ENCODE data around the gene PFKFB1. TPM values are rescaled to one million over a fixed set of nuclear protein-coding genes. Genes with fewer than 3 reads are reported as not detected.
A peak's percentile ranks its signal among the peaks of the same experiment; 100 is the strongest.

The PFKFB1 gene
- total RNA-seq, 5 donors from 2014 or later (not counting 1 experiment from before 2014, with no cell fraction given), result 0.18 to 1.4 (median 0.61) TPM

DNA sequence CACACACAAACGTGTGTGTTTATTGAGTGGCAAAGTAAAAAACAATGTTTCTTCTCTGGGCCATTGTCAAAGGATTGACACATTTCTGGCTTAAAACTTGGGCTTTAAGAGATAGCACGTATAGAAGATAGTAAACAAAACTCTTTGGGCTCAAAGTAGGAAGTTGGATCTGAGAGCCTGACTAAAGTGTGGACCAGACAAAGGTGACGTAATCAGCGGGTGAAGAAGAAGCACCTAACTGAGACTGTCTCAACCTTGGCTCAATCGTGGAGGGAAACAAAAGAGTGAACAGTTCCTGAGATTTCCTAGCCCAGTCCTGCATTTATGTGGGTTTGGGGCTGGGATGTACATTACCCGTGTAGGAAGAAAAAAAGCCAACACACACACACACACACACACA is 13.7 kb downstream of the PFKFB1 start:
- H3K4me1 Mint-ChIP-seq, result no peaks in the 10 kb centered on the region
- no CpG with 5 or more reads among the region's 6 CpGs for whole genome bisulfite sequencing (ENCODE audit: insufficient coverage)
- Histone ChIP-seq H3K4me1 (ENCODE audit: control insufficient read depth in 1 of 2, extremely low read depth in 1 of 2, insufficient read depth in 2 of 2, low read length in 2 of 2) (no peaks in the 10 kb centered on the region), H3K4me3 (ENCODE audit: control insufficient read depth in 1 of 2, extremely low read depth in 1 of 2, low read length in 1 of 2) (no peak overlapping the region), H3K9me3 (no peaks in the 10 kb centered on the region), H3K27me3 (replicated peaks in 1 of 2; ENCODE audit: control insufficient read depth in 2 of 2, extremely low read depth in 1 of 2, insufficient read depth in 2 of 2, low read length in 1 of 2) (no peaks in the 10 kb centered on the region), H3K36me3 (ENCODE audit: control insufficient read depth in 2 of 2, extremely low read depth in 1 of 2, insufficient read depth in 1 of 2, low read length in 1 of 2) (no peaks in the 10 kb centered on the region), H3K27ac (ENCODE audit: low read length) (no peak overlapping the region)
- H3K27ac Mint-ChIP-seq, result no peak overlapping the region
- no peak overlapping the region for H3K4me3 Mint-ChIP-seq
- POLR2A ChIA-PET, result interaction anchor here (0.6 to 0.7 kb wide), 2 partner anchors 19 to 524 kb away, joined by 4 to 5 read pairs; no protein-coding TSS in a partner anchor
- CTCF ChIA-PET, result no interaction called here
- H3K9me3 Mint-ChIP-seq, result no peaks in the 10 kb centered on the region
- H3K36me3 Mint-ChIP-seq, result no peaks in the 10 kb centered on the region
- H3K27me3 Mint-ChIP-seq, result peaks cover 0 to 24% of the 10 kb centered on the region in 2 donors
- DNase-seq (no peak), ATAC-seq (replicated peaks in 1 of 4) (no peak)

DNA sequence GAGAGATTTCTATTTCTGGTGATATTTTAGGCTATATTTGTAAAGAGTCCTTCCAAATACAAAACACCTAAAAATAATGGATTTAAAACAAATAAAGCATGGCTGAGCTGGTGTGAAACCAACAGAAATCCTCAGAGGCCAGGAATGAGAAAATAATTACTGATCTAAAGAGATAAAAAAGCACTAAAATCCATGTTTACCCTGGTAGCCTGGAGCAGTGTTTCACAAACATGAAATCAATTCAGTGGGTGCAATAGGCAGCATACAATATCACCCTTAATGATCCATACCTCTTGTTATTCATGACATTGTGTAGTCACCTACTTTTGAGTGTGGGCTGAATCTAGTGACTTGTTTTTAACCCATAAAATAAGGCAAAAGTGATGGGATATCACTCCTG is 14.6 kb downstream of the PFKFB1 start:
- no peak for ATAC-seq (replicated peaks in 1 of 4)
- H3K27me3 ChIP-seq (replicated peaks in 1 of 2; ENCODE audit: control insufficient read depth in 2 of 2, extremely low read depth in 1 of 2, insufficient read depth in 2 of 2, low read length in 1 of 2), result no peaks in the 10 kb centered on the region
- H3K4me3 ChIP-seq (ENCODE audit: control insufficient read depth in 1 of 2, extremely low read depth in 1 of 2, low read length in 1 of 2), result no peak overlapping the region
- no peak overlapping the region for H3K4me3 Mint-ChIP-seq
- no peaks in the 10 kb centered on the region for H3K9me3 Mint-ChIP-seq
- no peak for DNase-seq
- H3K27ac Mint-ChIP-seq, result no peak overlapping the region
- no peaks in the 10 kb centered on the region for H3K36me3 ChIP-seq (ENCODE audit: control insufficient read depth in 2 of 2, extremely low read depth in 1 of 2, insufficient read depth in 1 of 2, low read length in 1 of 2)
- no peak overlapping the region for H3K27ac ChIP-seq (ENCODE audit: low read length)
- H3K36me3 Mint-ChIP-seq, result no peaks in the 10 kb centered on the region
- no peaks in the 10 kb centered on the region for H3K4me1 Mint-ChIP-seq
- CTCF ChIA-PET, result no interaction called here
- POLR2A ChIA-PET, result no interaction called here
- no peaks in the 10 kb centered on the region for H3K9me3 ChIP-seq
- H3K27me3 Mint-ChIP-seq, result peaks cover 0 to 21% of the 10 kb centered on the region in 2 donors
- H3K4me1 ChIP-seq (ENCODE audit: control insufficient read depth in 1 of 2, extremely low read depth in 1 of 2, insufficient read depth in 2 of 2, low read length in 2 of 2), result no peaks in the 10 kb centered on the region

DNA sequence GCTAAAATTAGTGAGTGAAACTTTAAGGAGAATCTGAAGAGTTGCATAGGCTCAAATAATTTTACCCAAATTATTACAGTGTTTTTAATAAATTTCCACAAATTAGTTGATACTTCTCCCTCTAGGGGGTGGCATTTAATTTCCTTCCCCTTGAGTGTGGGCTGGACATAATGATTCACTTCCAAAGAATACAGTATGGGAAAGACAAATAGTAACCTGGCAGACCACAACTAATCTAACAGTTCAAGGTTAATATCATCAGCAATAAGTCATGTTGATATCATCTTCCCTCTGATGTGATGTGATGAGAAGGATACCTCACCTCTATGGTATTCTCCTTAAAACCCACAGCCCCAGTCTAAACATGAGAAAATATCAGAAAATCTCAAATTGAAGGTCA is 15.5 kb downstream of the PFKFB1 start:
- Mint-ChIP-seq H3K4me1 (no peaks in the 10 kb centered on the region), H3K4me3 (no peak overlapping the region), H3K27me3 (peaks cover 0 to 20% of the 10 kb centered on the region in 2 donors), H3K27ac (no peak overlapping the region), H3K9me3 (no peaks in the 10 kb centered on the region), H3K36me3 (no peaks in the 10 kb centered on the region)
- ATAC-seq (replicated peaks in 1 of 4), result no peak
- ChIA-PET CTCF (no interaction called here), POLR2A (no interaction called here)
- Histone ChIP-seq H3K27me3 (replicated peaks in 1 of 2; ENCODE audit: control insufficient read depth in 2 of 2, extremely low read depth in 1 of 2, insufficient read depth in 2 of 2, low read length in 1 of 2) (no peaks in the 10 kb centered on the region), H3K9me3 (peaks cover 4% of the 10 kb centered on the region), H3K4me1 (ENCODE audit: control insufficient read depth in 1 of 2, extremely low read depth in 1 of 2, insufficient read depth in 2 of 2, low read length in 2 of 2) (no peaks in the 10 kb centered on the region), H3K27ac (ENCODE audit: low read length) (no peak overlapping the region), H3K4me3 (ENCODE audit: control insufficient read depth in 1 of 2, extremely low read depth in 1 of 2, low read length in 1 of 2) (no peak overlapping the region), H3K36me3 (ENCODE audit: control insufficient read depth in 2 of 2, extremely low read depth in 1 of 2, insufficient read depth in 1 of 2, low read length in 1 of 2) (no peaks in the 10 kb centered on the region)
- no peak for DNase-seq

DNA sequence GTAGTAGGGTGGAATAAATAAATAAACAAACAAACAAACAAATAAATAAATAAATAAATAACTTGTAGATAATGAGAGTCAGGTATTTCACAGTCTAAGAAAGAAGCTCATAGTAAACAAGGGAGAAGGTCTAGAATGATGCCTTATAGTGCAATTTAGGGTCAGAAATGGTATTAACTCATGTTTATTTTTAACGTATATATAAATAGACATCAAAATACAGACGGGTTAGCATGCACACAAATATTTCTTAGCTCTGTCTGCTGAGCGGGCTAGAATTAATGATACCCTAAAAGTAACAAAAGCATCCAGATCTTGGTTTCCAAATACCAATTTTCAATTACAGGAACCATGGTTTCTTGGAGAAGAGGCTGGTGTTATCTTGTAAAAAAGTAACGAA is 16.6 kb downstream of the PFKFB1 start:
- ATAC-seq (replicated peaks in 1 of 4) (no peak), DNase-seq (no peak)
- Histone ChIP-seq H3K9me3 (peaks cover 4% of the 10 kb centered on the region), H3K4me3 (ENCODE audit: control insufficient read depth in 1 of 2, extremely low read depth in 1 of 2, low read length in 1 of 2) (no peak overlapping the region), H3K4me1 (ENCODE audit: control insufficient read depth in 1 of 2, extremely low read depth in 1 of 2, insufficient read depth in 2 of 2, low read length in 2 of 2) (no peaks in the 10 kb centered on the region), H3K27me3 (replicated peaks in 1 of 2; ENCODE audit: control insufficient read depth in 2 of 2, extremely low read depth in 1 of 2, insufficient read depth in 2 of 2, low read length in 1 of 2) (no peaks in the 10 kb centered on the region), H3K36me3 (ENCODE audit: control insufficient read depth in 2 of 2, extremely low read depth in 1 of 2, insufficient read depth in 1 of 2, low read length in 1 of 2) (no peaks in the 10 kb centered on the region), H3K27ac (ENCODE audit: low read length) (no peak overlapping the region)
- no peaks in the 10 kb centered on the region for H3K36me3 Mint-ChIP-seq
- H3K4me1 Mint-ChIP-seq, result no peaks in the 10 kb centered on the region
- WGBS (ENCODE audit: insufficient coverage), result no CpG with 5 or more reads among the region's 4 CpGs
- peaks cover 0 to 20% of the 10 kb centered on the region in 2 donors for H3K27me3 Mint-ChIP-seq
- no peak overlapping the region for H3K27ac Mint-ChIP-seq
- ChIA-PET POLR2A (no interaction called here), CTCF (no interaction called here)
- no peak overlapping the region for H3K4me3 Mint-ChIP-seq
- no peaks in the 10 kb centered on the region for H3K9me3 Mint-ChIP-seq

DNA sequence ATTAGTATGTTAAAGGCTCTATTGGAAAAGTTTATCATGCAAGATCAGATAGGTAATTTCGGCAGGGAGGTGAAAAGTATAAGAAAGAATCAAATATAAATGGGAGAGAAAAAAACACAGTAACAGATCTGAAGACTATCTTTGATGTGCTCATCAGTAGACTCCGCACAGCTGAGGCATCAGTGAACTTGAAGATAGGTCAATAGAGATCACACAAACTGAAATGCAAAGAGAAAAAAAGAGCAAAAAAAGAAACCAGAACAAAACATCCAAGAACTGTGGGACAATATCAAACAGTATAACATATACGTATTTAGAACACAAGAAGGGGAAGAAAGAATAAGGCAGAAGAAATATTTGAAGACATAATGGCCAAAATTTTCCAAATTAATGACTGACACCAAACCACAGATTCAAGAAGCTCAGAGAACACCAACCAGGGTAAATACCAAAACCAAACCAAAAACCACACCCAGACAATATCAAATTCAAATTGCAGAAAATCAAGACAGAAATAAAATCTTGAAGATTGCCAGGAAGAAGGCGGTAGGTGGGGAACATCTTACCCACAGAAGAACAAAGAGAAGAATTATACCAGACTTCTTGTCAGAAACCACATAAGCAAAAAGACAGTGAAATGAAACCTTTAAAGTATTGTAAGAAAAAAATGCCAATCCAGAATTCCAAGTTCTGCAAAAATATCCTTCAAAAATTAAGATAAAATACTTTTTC is 29.1 kb downstream of the PFKFB1 start:
- peak in 3 of 35 experiments; percentile 0 to 36 (median 4) for DNase-seq
- H3K36me3 Mint-ChIP-seq, result no peaks in the 10 kb centered on the region
- Histone ChIP-seq H3K36me3 (ENCODE audit: control insufficient read depth in 2 of 2, extremely low read depth in 1 of 2, insufficient read depth in 1 of 2, low read length in 1 of 2) (no peaks in the 10 kb centered on the region), H3K4me3 (ENCODE audit: control insufficient read depth in 1 of 2, extremely low read depth in 1 of 2, low read length in 1 of 2) (no peak overlapping the region), H3K9me3 (no peaks in the 10 kb centered on the region), H3K27me3 (replicated peaks in 1 of 2; ENCODE audit: control insufficient read depth in 2 of 2, extremely low read depth in 1 of 2, insufficient read depth in 2 of 2, low read length in 1 of 2) (no peaks in the 10 kb centered on the region), H3K27ac (ENCODE audit: low read length) (no peak overlapping the region), H3K4me1 (ENCODE audit: control insufficient read depth in 1 of 2, extremely low read depth in 1 of 2, insufficient read depth in 2 of 2, low read length in 2 of 2) (peaks cover 2 to 11% of the 10 kb centered on the region in 2 experiments)
- ATAC-seq (replicated peaks in 1 of 4), result peak; percentile 47 to 85 (median 61)
- H3K4me1 Mint-ChIP-seq, result peaks cover 23 to 45% (median 41%) of the 10 kb centered on the region in 3 donors
- ChIA-PET POLR2A (no interaction called here), CTCF (no interaction called here)
- peak overlapping the region; percentile 11 to 56 (median 36) for H3K4me3 Mint-ChIP-seq
- H3K27me3 Mint-ChIP-seq, result peaks cover 0 to 8% of the 10 kb centered on the region in 2 donors
- peak overlapping the region; percentile 44 to 89 for H3K27ac Mint-ChIP-seq
- WGBS (ENCODE audit: insufficient coverage), result no CpG with 5 or more reads among the region's 4 CpGs
- H3K9me3 Mint-ChIP-seq, result peaks cover 0 to 2% (median 0%) of the 10 kb centered on the region in 3 donors

DNA sequence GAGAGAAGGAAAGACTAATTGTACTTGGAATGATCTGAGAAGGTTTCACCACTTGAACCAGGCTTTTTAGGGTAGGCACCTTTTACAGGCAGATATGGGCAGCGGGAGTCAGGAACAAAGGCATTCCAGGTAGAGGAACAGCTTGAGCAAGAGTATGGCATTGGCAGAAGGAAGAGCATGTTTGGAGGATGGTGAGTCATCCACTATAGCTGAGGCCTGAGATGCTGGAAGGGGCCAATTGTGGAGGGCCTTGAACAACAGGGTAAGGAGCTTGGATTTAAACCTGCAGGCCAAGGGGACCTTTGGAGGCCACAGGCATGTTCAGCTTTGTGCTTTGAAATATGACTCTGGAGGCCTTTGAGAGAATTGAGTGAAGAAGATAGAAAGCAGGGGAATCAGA is 32.2 kb downstream of the PFKFB1 start:
- H3K4me3 Mint-ChIP-seq, result no peak overlapping the region
- H3K36me3 Mint-ChIP-seq, result peaks cover 5% of the 10 kb centered on the region
- Histone ChIP-seq H3K4me3 (ENCODE audit: control insufficient read depth in 1 of 2, extremely low read depth in 1 of 2, low read length in 1 of 2) (no peak overlapping the region), H3K27ac (ENCODE audit: low read length) (no peak overlapping the region), H3K9me3 (no peaks in the 10 kb centered on the region), H3K27me3 (replicated peaks in 1 of 2; ENCODE audit: control insufficient read depth in 2 of 2, extremely low read depth in 1 of 2, insufficient read depth in 2 of 2, low read length in 1 of 2) (no peaks in the 10 kb centered on the region), H3K4me1 (ENCODE audit: control insufficient read depth in 1 of 2, extremely low read depth in 1 of 2, insufficient read depth in 2 of 2, low read length in 2 of 2) (peaks cover 2 to 11% of the 10 kb centered on the region in 2 experiments), H3K36me3 (ENCODE audit: control insufficient read depth in 2 of 2, extremely low read depth in 1 of 2, insufficient read depth in 1 of 2, low read length in 1 of 2) (no peaks in the 10 kb centered on the region)
- ChIA-PET POLR2A (interaction anchor here in 1 of 2 donors (0.6 kb wide), 1 partner anchor 337 kb away, joined by 3 read pairs; no protein-coding TSS in a partner anchor), CTCF (no interaction called here)
- ATAC-seq (replicated peaks in 1 of 4) (no peak), DNase-seq (no peak)
- peaks cover 20 to 43% (median 38%) of the 10 kb centered on the region in 3 donors for H3K4me1 Mint-ChIP-seq
- WGBS (ENCODE audit: insufficient coverage), result 100% methylated on average over 1 of the region's 1 CpG
- H3K9me3 Mint-ChIP-seq, result no peaks in the 10 kb centered on the region
- H3K27ac Mint-ChIP-seq, result no peak overlapping the region
- peaks cover 0 to 13% of the 10 kb centered on the region in 2 donors for H3K27me3 Mint-ChIP-seq

Measured in T-cell (primary cell).